KMS-11 (cell line): Measurements from ENCODE around the gene SRM.
"Not testable (repeated sequence)": the region's sequence is repeated elsewhere in the genome, so short reads cannot be mapped to it uniquely, and the experiment has no call there.

Experiments
- H2AFZ ChIP-seq: fragments of 200-600 bp; sonication (generic); 2 replicates; pipeline ENCODE4 v1.6.1; 2016; ENCODE audit warnings: antibody characterized with exemption, mixed run types, low read depth
- H3K27ac ChIP-seq: fragments of 200-600 bp; sonication (generic); 2 replicates; pipeline ENCODE4 v1.6.1; 2016; ENCODE audit warnings: mild to moderate bottlenecking, mixed run types
- H3K27me3 ChIP-seq: fragments of 200-600 bp; sonication (generic); 2 replicates; pipeline ENCODE4 v1.6.1; 2017; ENCODE audit warnings: mild to moderate bottlenecking, low read depth, mixed run types, moderate library complexity; ENCODE audit not compliant: insufficient read depth
- H3K36me3 ChIP-seq: fragments of 200-600 bp; sonication (generic); 2 replicates; pipeline ENCODE4 v1.6.1; 2017; ENCODE audit warnings: mild to moderate bottlenecking, mixed run types; ENCODE audit not compliant: insufficient read depth
- H3K4me1 ChIP-seq: fragments of 200-600 bp; sonication (generic); 2 replicates; pipeline ENCODE4 v1.6.1; 2016; ENCODE audit warnings: mild to moderate bottlenecking, low read depth, mixed run types; ENCODE audit not compliant: poor library complexity, severe bottlenecking
- H3K4me2 ChIP-seq: fragments of 200-600 bp; sonication (generic); 2 replicates; pipeline ENCODE4 v1.7.0; 2016; ENCODE audit warnings: mild to moderate bottlenecking, mixed run types
- H3K4me3 ChIP-seq: fragments of 200-600 bp; sonication (generic); IDR thresholded peaks from 2 replicates; pipeline ENCODE4 v1.6.1; 2017; ENCODE audit warnings: low read depth, low read length, mixed read lengths; ENCODE audit not compliant: insufficient read depth
- H3K79me2 ChIP-seq: fragments of 200-600 bp; sonication (generic); 2 replicates; pipeline ENCODE4 v1.6.1; 2016; ENCODE audit warnings: low read depth, mixed run types; ENCODE audit not compliant: insufficient read depth
- H3K9ac ChIP-seq: fragments of 200-600 bp; sonication (generic); 2 replicates; pipeline ENCODE4 v1.6.1; 2016; ENCODE audit warnings: mild to moderate bottlenecking, mixed run types
- H4K20me1 ChIP-seq: fragments of 200-600 bp; sonication (generic); 2 replicates; pipeline ENCODE4 v1.6.1; 2016; ENCODE audit warnings: mild to moderate bottlenecking, mixed run types; ENCODE audit not compliant: insufficient read depth
- TF ChIP-seq, protein P1 (sequence below): fragments of 200-600 bp; sonication (generic); conservative IDR thresholded peaks from 2 replicates; pipeline ENCODE4 v1.6.1; 2017; ENCODE audit warnings: low read depth, mild to moderate bottlenecking, antibody characterized with exemption, low read length, moderate library complexity, mixed read lengths

Gene SRM

DNA sequence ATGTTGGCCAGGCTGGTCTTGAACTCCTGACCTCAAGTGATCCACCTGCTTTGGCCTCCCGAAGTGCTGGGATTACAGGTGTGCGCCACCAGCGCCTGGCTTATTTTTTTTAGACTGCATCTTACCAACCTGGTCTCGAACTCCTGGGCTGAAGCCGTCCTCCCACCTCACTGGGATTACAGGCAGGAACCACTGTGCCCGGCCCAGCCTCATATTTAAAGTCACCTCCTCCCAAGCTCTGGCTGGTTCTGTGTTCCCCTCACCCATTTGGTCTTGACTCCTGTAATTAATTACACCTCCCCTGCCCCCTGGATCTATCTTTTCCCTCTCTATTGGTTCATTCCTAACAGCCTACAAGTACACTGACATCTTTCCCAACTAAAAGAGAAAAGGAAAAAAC, 41.5 kb upstream of the SRM start:
- no peaks in the 10 kb centered on the region for H4K20me1 ChIP-seq
- no peaks in the 10 kb centered on the region for H3K36me3 ChIP-seq
- no peak overlapping the region for H3K4me2 ChIP-seq
- H3K27ac ChIP-seq: no peak overlapping the region
- H3K9ac ChIP-seq: no peak overlapping the region
- no peak overlapping the region for H2AFZ ChIP-seq
- H3K79me2 ChIP-seq: peaks cover 17% of the 10 kb centered on the region; the same call in 1 of the 2 replicates
- peaks cover 13% of the 10 kb centered on the region for H3K4me1 ChIP-seq
- TF ChIP-seq, protein P1, sequence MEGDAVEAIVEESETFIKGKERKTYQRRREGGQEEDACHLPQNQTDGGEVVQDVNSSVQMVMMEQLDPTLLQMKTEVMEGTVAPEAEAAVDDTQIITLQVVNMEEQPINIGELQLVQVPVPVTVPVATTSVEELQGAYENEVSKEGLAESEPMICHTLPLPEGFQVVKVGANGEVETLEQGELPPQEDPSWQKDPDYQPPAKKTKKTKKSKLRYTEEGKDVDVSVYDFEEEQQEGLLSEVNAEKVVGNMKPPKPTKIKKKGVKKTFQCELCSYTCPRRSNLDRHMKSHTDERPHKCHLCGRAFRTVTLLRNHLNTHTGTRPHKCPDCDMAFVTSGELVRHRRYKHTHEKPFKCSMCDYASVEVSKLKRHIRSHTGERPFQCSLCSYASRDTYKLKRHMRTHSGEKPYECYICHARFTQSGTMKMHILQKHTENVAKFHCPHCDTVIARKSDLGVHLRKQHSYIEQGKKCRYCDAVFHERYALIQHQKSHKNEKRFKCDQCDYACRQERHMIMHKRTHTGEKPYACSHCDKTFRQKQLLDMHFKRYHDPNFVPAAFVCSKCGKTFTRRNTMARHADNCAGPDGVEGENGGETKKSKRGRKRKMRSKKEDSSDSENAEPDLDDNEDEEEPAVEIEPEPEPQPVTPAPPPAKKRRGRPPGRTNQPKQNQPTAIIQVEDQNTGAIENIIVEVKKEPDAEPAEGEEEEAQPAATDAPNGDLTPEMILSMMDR: no peak
- no peaks in the 10 kb centered on the region for H3K27me3 ChIP-seq
- H3K4me3 ChIP-seq: no peak overlapping the region

DNA sequence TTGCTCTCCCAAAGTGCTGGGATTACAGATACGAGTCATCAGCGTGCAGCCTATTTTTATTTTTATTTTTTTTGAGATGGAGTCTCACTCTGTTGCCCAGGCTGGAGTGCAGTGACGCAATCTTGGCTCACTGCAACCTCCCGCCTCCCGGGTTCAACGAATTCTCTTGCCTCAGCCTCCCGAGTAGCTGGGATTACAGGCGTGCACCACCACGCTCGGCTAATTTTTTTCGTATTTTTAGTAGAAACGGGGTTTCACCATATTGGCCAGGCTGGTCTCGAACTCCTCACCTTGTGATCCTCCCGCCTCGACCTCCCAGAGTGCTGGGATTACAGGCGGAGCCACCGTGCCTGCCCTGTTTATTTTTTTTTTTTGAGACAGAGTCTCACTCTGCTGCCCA, 41.0 kb upstream of the SRM start:
- not testable (repeated sequence) for H3K27me3 ChIP-seq, H3K9ac ChIP-seq, H3K4me3 ChIP-seq, H2AFZ ChIP-seq, H3K27ac ChIP-seq, H3K36me3 ChIP-seq, H3K4me2 ChIP-seq, H4K20me1 ChIP-seq
- Histone ChIP-seq H3K4me1 (peaks cover 13% of the 10 kb centered on the region), H3K79me2 (peaks cover 17% of the 10 kb centered on the region; the same call in 1 of the 2 replicates)

GRCh38 chr1:11100149-11100493, 40.3 kb upstream of the SRM start:
- H2AFZ ChIP-seq: peak overlapping the region; percentile 92
- peak overlapping the region; percentile 74; the same call in 1 of the 2 replicates for H3K27ac ChIP-seq
- peaks cover 13% of the 10 kb centered on the region for H3K4me1 ChIP-seq
- H3K4me2 ChIP-seq: peak overlapping the region; percentile 86
- H3K79me2 ChIP-seq: peaks cover 17% of the 10 kb centered on the region; the same call in 1 of the 2 replicates
- TF ChIP-seq, protein P1: no peak
- no peaks in the 10 kb centered on the region for H3K27me3 ChIP-seq
- peak overlapping the region; percentile 93; the same call in 1 of the 2 replicates for H3K9ac ChIP-seq
- H3K4me3 ChIP-seq: no peak overlapping the region
- no peaks in the 10 kb centered on the region for H4K20me1 ChIP-seq
- H3K36me3 ChIP-seq: no peaks in the 10 kb centered on the region; the same call in 1 of the 2 replicates

- Histone ChIP-seq H3K4me2 (peak within 1 kb of the TSS; percentile 86), H4K20me1 (no peaks in the 10 kb centered on the region), H3K27ac (peak within 1 kb of the TSS; percentile 74), H3K27me3 (no peaks in the 10 kb centered on the region), H3K4me3 (peak within 1 kb of the TSS; percentile 81), H3K79me2 (peaks cover 17% of the 10 kb centered on the region; the same call in 1 of the 2 replicates), H3K9ac (peak within 1 kb of the TSS; percentile 93), H3K36me3 (no peaks in the 10 kb centered on the region; the same call in 1 of the 2 replicates), H3K4me1 (peaks cover 13% of the 10 kb centered on the region), H2AFZ (peak within 1 kb of the TSS; percentile 92)
- TF ChIP-seq, protein P1: no peak
Observed at GRCh38 chr1:11099310-11100148, 39.7 kb upstream of the SRM start, which contains the start of gene EXOSC10. Gene EXOSC10 (minus strand): TSS chr1:11099869. CDS start chr1:11099831, 38 bp downstream.

- TF ChIP-seq, protein P1: no peak
- H3K9ac ChIP-seq: peak overlapping the region; percentile 93
- no peaks in the 10 kb centered on the region for H4K20me1 ChIP-seq
- peak overlapping the region; percentile 81 for H3K4me3 ChIP-seq
- H3K27me3 ChIP-seq: no peaks in the 10 kb centered on the region
- H3K79me2 ChIP-seq: peaks cover 17% of the 10 kb centered on the region; the same call in 1 of the 2 replicates
- peak overlapping the region; percentile 85 for H3K4me2 ChIP-seq
- H3K4me1 ChIP-seq: peaks cover 13% of the 10 kb centered on the region
- peak overlapping the region; percentile 92 for H2AFZ ChIP-seq
- no peaks in the 10 kb centered on the region; the same call in 1 of the 2 replicates for H3K36me3 ChIP-seq
- no peak overlapping the region; the same call in 1 of the 2 replicates for H3K27ac ChIP-seq
Observed at GRCh38 chr1:11098931-11099309, 39.1 kb upstream of the SRM start.

DNA sequence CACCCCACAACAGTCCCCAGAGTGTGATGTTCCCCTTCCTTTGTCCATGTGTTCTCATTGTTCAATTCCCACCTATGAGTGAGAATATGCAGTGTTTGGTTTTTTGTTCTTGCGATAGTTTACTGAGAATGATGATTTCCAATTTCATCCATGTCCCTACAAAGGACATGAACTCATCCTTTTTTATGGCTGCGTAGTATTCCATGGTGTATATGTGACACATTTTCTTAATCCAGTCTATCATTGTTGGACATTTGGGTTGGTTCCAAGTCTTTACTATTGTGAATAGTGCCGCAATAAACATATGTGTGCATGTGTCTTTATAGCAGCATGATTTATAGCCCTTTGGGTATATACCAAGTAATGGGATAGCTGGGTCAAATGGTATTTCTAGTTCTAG, 24.0 kb upstream of the SRM start:
- H3K27ac ChIP-seq, H3K27me3 ChIP-seq, H3K9ac ChIP-seq, H3K4me3 ChIP-seq, H4K20me1 ChIP-seq, H3K79me2 ChIP-seq, H2AFZ ChIP-seq, H3K4me2 ChIP-seq, H3K36me3 ChIP-seq: not testable (repeated sequence)
- H3K4me1 ChIP-seq: peaks cover 16% of the 10 kb centered on the region
